Prostate gland (tissue), 2 donors: ENCODE data around the gene NAA80. TPM values are rescaled to one million over a fixed set of nuclear protein-coding genes. Genes with fewer than 3 reads are reported as not detected.
A peak's percentile ranks its signal among the peaks of the same experiment; 100 is the strongest.

ENCODE experiments used
- DNase-seq: peaks from one replicate; pipeline ENCODE4 v3.0.0-alpha.2; 2019; ENCODE audit warnings: low spot score
- H3K27ac ChIP-seq, 2 donors: fragments of 200-600 bp; sonication (generic); 2 replicates each; pipeline ENCODE4 v1.5.1; 2017 to 2019
- H3K27me3 ChIP-seq: fragments of 200-600 bp; sonication (generic); replicated peaks from 2 replicates; pipeline ENCODE4 v1.5.1; 2019; ENCODE audit not compliant: insufficient read depth
- H3K36me3 ChIP-seq, 2 donors: fragments of 200-600 bp; sonication (generic); 1 replicate in 1 of 2; 2 replicates in 1 of 2; pipeline versions ENCODE4 v1.5.1 to v1.8.1; 2017 to 2019
- H3K4me1 ChIP-seq: fragments of 200-600 bp; sonication (generic); replicated peaks from 2 replicates; pipeline ENCODE4 v1.5.1; 2019
- H3K4me3 ChIP-seq, 2 donors: fragments of 200-600 bp; sonication (generic); 2 replicates each; pipeline ENCODE4 v1.5.1; 2017 to 2019
- H3K9me3 ChIP-seq: fragments of 200-600 bp; sonication (generic); 2 replicates; pipeline ENCODE4 v1.5.1; 2017
- POLR2A ChIP-seq: fragments of 450-650 bp; IDR thresholded peaks from one replicate; pipeline ENCODE4 v1.6.1; 2016; ENCODE audit warnings: antibody characterized with exemption, mild to moderate bottlenecking
- POLR2AphosphoS5 ChIP-seq: sonication (generic); formaldehyde crosslinking; IDR thresholded peaks from one replicate; pipeline ENCODE4 v1.6.1; 2017; ENCODE audit warnings: antibody characterized with exemption
- WGBS: methylation state at CpG from one replicate; pipeline ENCODE4 v1.1.5; 2018; 5-methylcytosine and 5-hydroxymethylcytosine counted together
- intact Hi-C: fragments of 100-400 bp; cut with DNase I; formaldehyde crosslinking; loops from one replicate; pipeline ENCODE4 v1.14.2; 2022
- total RNA-seq, 2 donors: library from RNA; depleted of rRNA; stranded (reverse); fragments of >200 nt; gene quantifications; one replicate each; pipeline ENCODE4 v1.1.0, GENCODE V29; 2016
- TF ChIP-seq, protein P1 (sequence below), 4 experiments: fragments of 200-600 bp in 2 of 4; fragments of 450-650 bp in 2 of 4; sonication (generic) in 2 of 4; IDR thresholded peaks; 1 replicate in 3 of 4; 2 replicates in 1 of 4; pipeline ENCODE4 v1.5.1; 2016 to 2019; ENCODE audit warnings: antibody characterized with exemption in 4 of 4, mild to moderate bottlenecking in 2 of 4, moderate library complexity in 2 of 4

Gene NAA80, protein sequence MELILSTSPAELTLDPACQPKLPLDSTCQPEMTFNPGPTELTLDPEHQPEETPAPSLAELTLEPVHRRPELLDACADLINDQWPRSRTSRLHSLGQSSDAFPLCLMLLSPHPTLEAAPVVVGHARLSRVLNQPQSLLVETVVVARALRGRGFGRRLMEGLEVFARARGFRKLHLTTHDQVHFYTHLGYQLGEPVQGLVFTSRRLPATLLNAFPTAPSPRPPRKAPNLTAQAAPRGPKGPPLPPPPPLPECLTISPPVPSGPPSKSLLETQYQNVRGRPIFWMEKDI
- total RNA-seq, result 10 to 100 TPM; 15.8 to 28.0 TPM

DNA sequence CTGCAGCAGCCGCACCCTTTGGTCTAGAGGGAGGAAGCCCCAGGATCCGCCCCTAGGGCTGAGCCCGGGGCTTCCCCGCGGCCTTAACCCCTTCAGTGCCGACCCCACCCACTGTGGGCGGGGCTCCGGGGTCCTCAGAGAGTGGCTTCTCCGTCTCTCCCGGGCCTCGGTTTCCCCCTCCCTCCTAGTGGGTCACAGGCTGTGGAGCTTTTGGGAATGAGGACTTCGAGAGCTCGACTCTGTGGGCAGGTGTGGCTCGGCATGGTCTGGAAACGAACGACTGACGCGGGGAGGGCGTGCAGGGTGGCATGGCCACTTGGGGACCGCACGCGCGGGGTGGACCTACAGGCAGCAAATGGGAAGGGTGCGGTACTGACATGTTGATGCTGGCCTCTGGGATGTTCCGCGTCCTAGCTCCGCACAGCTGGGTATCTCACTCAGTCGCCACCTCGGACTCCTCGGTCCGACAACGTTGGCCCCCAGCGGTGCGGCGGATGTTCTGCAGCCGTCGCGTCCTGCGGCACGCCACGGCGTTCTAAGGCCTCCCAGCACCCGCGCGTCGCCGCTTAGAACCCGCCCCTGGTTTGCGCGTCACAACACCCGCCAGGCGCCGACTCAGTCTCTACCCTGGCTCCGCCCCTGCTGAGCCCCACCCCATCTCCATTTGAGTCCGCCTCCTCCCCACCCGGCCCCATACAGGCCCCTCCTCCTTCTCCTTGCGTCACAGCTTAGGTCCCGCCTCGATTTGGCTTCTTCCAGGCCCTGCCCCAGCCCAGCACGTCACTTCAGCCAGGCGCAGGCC is at the start of gene NAA80, which contains the start of gene HYAL3:
TSS of gene NAA80 (minus strand) at position 570 of the 802 bp plus-strand sequence. CDS start 1,942 bp downstream, outside the sequence.
TSS of gene HYAL3 (minus strand) at position 570 of the 802 bp plus-strand sequence. CDS start 3,803 bp downstream, outside the sequence.
- TF ChIP-seq POLR2A, result peak; percentile 99
- TF ChIP-seq POLR2AphosphoS5, result peak; percentile 94
- TF ChIP-seq, protein P1, sequence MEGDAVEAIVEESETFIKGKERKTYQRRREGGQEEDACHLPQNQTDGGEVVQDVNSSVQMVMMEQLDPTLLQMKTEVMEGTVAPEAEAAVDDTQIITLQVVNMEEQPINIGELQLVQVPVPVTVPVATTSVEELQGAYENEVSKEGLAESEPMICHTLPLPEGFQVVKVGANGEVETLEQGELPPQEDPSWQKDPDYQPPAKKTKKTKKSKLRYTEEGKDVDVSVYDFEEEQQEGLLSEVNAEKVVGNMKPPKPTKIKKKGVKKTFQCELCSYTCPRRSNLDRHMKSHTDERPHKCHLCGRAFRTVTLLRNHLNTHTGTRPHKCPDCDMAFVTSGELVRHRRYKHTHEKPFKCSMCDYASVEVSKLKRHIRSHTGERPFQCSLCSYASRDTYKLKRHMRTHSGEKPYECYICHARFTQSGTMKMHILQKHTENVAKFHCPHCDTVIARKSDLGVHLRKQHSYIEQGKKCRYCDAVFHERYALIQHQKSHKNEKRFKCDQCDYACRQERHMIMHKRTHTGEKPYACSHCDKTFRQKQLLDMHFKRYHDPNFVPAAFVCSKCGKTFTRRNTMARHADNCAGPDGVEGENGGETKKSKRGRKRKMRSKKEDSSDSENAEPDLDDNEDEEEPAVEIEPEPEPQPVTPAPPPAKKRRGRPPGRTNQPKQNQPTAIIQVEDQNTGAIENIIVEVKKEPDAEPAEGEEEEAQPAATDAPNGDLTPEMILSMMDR (IDR thresholded peaks at IDR 0.05), result peak in 3 of 4 experiments; percentile 19 to 68 (median 61)
- peak within 1 kb of the TSS; percentile 84 to 89 for H3K27ac ChIP-seq
- under 1% methylated on average over 53 of the region's 61 CpGs for WGBS
- H3K4me1 ChIP-seq, result peaks cover 11% of the 10 kb centered on the region
- H3K27me3 ChIP-seq, result no peaks in the 10 kb centered on the region
- peak within 1 kb of the TSS; percentile 54 to 56 for H3K4me3 ChIP-seq
- no peaks in the 10 kb centered on the region for H3K9me3 ChIP-seq
- peak; percentile 100 for DNase-seq
- intact Hi-C loops, result no loop called here
- H3K36me3 ChIP-seq, result no peaks in the 10 kb centered on the region

DNA sequence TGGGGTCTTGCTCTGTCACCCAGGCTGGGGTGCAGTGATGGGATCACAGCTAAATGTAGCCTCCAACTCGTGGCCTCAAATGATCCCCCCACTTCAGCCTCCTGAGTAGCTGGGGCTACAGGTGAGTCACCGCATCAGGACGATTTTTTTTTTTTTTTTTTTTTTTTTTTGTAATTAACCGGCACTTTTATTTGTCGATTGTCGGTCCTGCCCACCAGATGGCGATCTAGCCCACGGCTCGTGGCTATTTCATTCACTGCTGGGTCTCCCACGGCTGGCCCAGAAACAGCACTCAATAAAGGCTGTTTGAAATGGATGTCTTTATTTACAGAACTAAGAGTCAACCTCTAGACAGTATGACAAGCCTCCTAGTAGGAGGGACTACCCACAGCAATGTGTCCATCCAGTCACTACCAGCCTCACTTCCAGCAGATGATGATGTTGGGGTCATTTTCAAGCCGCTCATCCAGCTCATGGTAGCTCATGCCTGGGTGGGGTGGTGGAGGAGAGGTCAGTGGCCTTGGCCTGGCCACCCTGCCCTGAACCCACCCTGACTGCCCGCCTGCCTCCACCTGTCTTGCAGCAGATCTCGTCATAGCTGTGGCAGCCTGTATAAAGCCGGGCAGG is 48.1 kb upstream of the NAA80 start:
- Histone ChIP-seq H3K27me3 (no peaks in the 10 kb centered on the region), H3K36me3 (no peaks in the 10 kb centered on the region), H3K27ac (peak overlapping the region in 1 of 2 donors; percentile 31), H3K4me3 (no peak overlapping the region), H3K4me1 (peaks cover 18% of the 10 kb centered on the region), H3K9me3 (no peaks in the 10 kb centered on the region)
- intact Hi-C loops, result loop anchor here (2.0 to 10.0 kb wide), 2 partner anchors 196 to 1058 kb away; no protein-coding TSS in a partner anchor
- WGBS, result 24% methylated on average over 14 of the region's 14 CpGs
- peak; percentile 73 for DNase-seq
- TF ChIP-seq POLR2AphosphoS5 (peak; percentile 73), POLR2A (no peak)
- TF ChIP-seq, protein P1 (IDR thresholded peaks at IDR 0.05), result peak; percentile 14 to 71 (median 52)

DNA sequence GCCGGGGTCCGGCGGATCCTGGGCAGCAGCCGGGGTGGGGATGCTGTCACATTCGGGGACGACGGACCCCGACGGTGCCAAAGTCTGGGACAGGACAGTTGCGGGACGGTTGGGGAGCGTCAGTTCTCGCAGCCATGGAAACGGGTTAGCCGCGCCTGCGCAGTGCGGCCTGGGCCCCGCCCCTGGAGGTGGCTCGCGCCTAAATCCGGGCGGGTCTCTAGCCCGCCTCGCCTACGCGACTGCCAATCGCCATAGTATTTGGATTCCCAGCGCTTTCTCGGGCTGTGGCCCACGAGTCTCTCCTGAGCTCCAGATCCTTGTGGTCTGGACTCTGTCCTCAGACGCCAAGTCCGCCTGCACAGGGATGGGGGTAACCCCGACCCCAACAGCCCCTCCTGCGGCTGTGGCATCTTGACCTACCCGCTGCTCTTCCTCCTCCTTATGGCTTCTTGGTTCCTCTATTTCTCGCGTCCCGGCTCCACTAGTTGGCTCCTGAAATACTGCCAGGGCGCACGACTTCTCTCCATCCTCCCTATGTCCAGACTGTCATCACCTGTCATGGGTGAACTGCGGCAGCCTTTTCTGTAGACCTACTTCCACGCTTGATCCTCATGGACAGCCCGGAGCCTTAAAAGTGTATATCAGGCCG is 46.5 kb upstream of the NAA80 start, which contains the start of gene ZMYND10:
TSS of gene ZMYND10 (minus strand) at position 147 of the 649 bp plus-strand sequence. CDS start 153 bp downstream, outside the sequence.
- Histone ChIP-seq H3K4me3 (peak within 1 kb of the TSS; percentile 9 to 33), H3K4me1 (peaks cover 10% of the 10 kb centered on the region), H3K9me3 (no peaks in the 10 kb centered on the region), H3K27ac (peak within 1 kb of the TSS in 1 of 2 donors; percentile 14), H3K36me3 (no peaks in the 10 kb centered on the region), H3K27me3 (no peaks in the 10 kb centered on the region)
- WGBS, result 12% methylated on average over 41 of the region's 45 CpGs
- TF ChIP-seq, protein P1 (IDR thresholded peaks at IDR 0.05), result no peak
- peak; percentile 27 for TF ChIP-seq POLR2AphosphoS5
- peak; percentile 43 for DNase-seq
- intact Hi-C loops, result loop anchor here (2.0 to 10.0 kb wide), 2 partner anchors 197 to 1059 kb away; no protein-coding TSS in a partner anchor

- H3K4me1 ChIP-seq, result peaks cover 10% of the 10 kb centered on the region
- H3K27me3 ChIP-seq, result no peaks in the 10 kb centered on the region
- intact Hi-C loops, result loop anchor here (10.0 kb wide), 1 partner anchor 1060 kb away; no protein-coding TSS in a partner anchor
- no peak for DNase-seq
- 55% methylated on average over 6 of the region's 8 CpGs for WGBS
- H3K27ac ChIP-seq, result no peak overlapping the region
- H3K36me3 ChIP-seq, result no peaks in the 10 kb centered on the region
- H3K9me3 ChIP-seq, result no peaks in the 10 kb centered on the region
- H3K4me3 ChIP-seq, result peak overlapping the region; percentile 9 to 33
- no peak for TF ChIP-seq POLR2AphosphoS5
- TF ChIP-seq, protein P1 (IDR thresholded peaks at IDR 0.05), result no peak
- TF ChIP-seq POLR2A, result no peak
Observed at GRCh38 chr3:50345008-50345407, 45.8 kb upstream of the NAA80 start.
